ENCODE results near the gene CYTH1.

The CYTH1 gene

GRCh38 chr17:78763561-78763960 is 18.5 kb downstream of the CYTH1 start:
- DNase-seq (ENCODE audit: extremely low read depth, insufficient read length), result no peak
- Histone ChIP-seq H3K4me3 (replicated peaks; ENCODE audit: low read depth, low read length) (no peak overlapping the region), H3K27me3 (replicated peaks; ENCODE audit: control insufficient read depth, insufficient read depth, low read length) (no peaks in the 10 kb centered on the region), H3K36me3 (ENCODE audit: control insufficient read depth, insufficient read depth, low read length) (no peaks in the 10 kb centered on the region)
- TF ChIP-seq CTCF (IDR thresholded peaks at IDR 0.05; ENCODE audit: insufficient read depth, low read length, poor library complexity, severe bottlenecking), result no peak

GRCh38 chr17:78761789-78762406 is 20.2 kb downstream of the CYTH1 start:
- Histone ChIP-seq H3K27me3 (replicated peaks; ENCODE audit: control insufficient read depth, insufficient read depth, low read length) (no peaks in the 10 kb centered on the region), H3K36me3 (ENCODE audit: control insufficient read depth, insufficient read depth, low read length) (no peaks in the 10 kb centered on the region), H3K4me3 (replicated peaks; ENCODE audit: low read depth, low read length) (no peak overlapping the region)
- DNase-seq (ENCODE audit: extremely low read depth, insufficient read length), result no peak
- TF ChIP-seq CTCF (IDR thresholded peaks at IDR 0.05; ENCODE audit: insufficient read depth, low read length, poor library complexity, severe bottlenecking), result no peak

GRCh38 chr17:78759969-78760352 is 22.1 kb downstream of the CYTH1 start:
- Histone ChIP-seq H3K36me3 (ENCODE audit: control insufficient read depth, insufficient read depth, low read length) (no peaks in the 10 kb centered on the region), H3K27me3 (replicated peaks; ENCODE audit: control insufficient read depth, insufficient read depth, low read length) (no peaks in the 10 kb centered on the region), H3K4me3 (replicated peaks; ENCODE audit: low read depth, low read length) (peak overlapping the region; percentile 26)
- no peak for TF ChIP-seq CTCF (IDR thresholded peaks at IDR 0.05; ENCODE audit: insufficient read depth, low read length, poor library complexity, severe bottlenecking)
- DNase-seq (ENCODE audit: extremely low read depth, insufficient read length), result no peak

GRCh38 chr17:78759203-78759968 is 22.7 kb downstream of the CYTH1 start:
- no peaks in the 10 kb centered on the region for H3K27me3 ChIP-seq (replicated peaks; ENCODE audit: control insufficient read depth, insufficient read depth, low read length)
- no peaks in the 10 kb centered on the region for H3K36me3 ChIP-seq (ENCODE audit: control insufficient read depth, insufficient read depth, low read length)
- DNase-seq (ENCODE audit: extremely low read depth, insufficient read length), result no peak
- no peak for TF ChIP-seq CTCF (IDR thresholded peaks at IDR 0.05; ENCODE audit: insufficient read depth, low read length, poor library complexity, severe bottlenecking)
- H3K4me3 ChIP-seq (replicated peaks; ENCODE audit: low read depth, low read length), result peak overlapping the region; percentile 26

GRCh38 chr17:78753316-78754250 is 28.5 kb downstream of the CYTH1 start:
- DNase-seq (ENCODE audit: extremely low read depth, insufficient read length), result no peak
- H3K27me3 ChIP-seq (replicated peaks; ENCODE audit: control insufficient read depth, insufficient read depth, low read length), result no peaks in the 10 kb centered on the region
- TF ChIP-seq CTCF (IDR thresholded peaks at IDR 0.05; ENCODE audit: insufficient read depth, low read length, poor library complexity, severe bottlenecking), result no peak
- H3K36me3 ChIP-seq (ENCODE audit: control insufficient read depth, insufficient read depth, low read length), result no peaks in the 10 kb centered on the region
- H3K4me3 ChIP-seq (replicated peaks; ENCODE audit: low read depth, low read length), result no peak overlapping the region
